GM12892 (cell line): ENCODE measurements around the gene KCTD13.
A peak's percentile ranks its signal among the peaks of the same experiment; 100 is the strongest.
"Not testable (repeated sequence)": the region's sequence is repeated elsewhere in the genome, so short reads cannot be mapped to it uniquely, and the experiment has no call there.

Experiments used
- DNase-seq: peaks from one replicate; pipeline ENCODE4 v3.0.0; 2011; ENCODE audit not compliant: insufficient read length
- FAIRE-seq: peaks from 2 replicates; lab custom pipeline; 2011; peaks lifted over from hg19 to GRCh38; lab: Jason Lieb, UNC
- POLR2A ChIP-seq: IDR thresholded peaks from 2 replicates; pipeline ENCODE4 v1.6.1; 2011; ENCODE audit warnings: low read depth, low read length, control low read depth
- POLR2AphosphoS5 ChIP-seq: IDR thresholded peaks from 2 replicates; pipeline ENCODE4 v1.6.1; 2011; ENCODE audit warnings: low read depth, low read length, control low read depth
- TAF1 ChIP-seq: IDR thresholded peaks from 2 replicates; pipeline ENCODE4 v1.6.1; 2011; ENCODE audit warnings: low read depth, mild to moderate bottlenecking, control low read depth, low read length, borderline replicate concordance

Gene KCTD13

DNA sequence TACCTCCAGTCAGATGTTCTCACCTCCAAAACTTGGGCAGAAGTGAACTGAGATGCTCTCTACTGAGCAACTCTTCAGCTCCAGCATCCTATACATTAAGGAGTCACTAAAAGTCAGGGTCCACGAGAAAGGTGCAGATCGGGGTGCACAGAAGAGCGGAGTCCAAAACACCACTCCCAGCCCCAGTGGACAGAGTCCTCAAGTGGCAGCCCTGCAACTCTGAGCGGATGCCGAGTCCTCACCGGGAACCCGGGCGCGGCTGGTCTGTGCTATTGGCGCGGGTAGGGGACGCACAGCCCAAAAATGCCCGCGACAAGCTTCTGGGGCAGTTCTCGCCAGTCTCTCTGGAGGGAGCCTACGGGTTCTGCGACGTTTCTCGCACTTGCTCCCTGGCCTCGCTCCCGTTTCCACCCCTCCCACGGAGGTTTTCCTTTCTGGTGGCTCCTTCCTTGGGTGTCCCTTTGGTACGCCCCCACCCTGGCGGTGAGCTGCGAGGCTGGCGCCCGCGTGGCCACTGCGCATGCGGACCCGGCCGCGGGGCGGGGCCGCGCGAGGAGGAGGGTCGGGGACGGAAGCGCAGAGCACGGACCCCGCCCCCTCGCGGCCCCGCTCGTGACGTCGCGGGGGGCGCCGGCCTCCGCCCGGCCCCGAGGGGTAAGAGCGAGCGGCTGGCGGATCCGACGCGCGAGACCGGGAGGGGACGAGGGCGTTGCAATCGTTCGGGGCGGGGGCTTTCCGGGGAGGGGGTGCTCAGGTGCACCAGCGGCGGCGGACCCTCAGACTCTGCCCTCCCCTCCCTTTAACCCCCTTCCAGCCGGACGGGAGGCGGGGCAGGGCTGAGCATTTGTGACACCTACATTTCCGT lies 35.7 kb upstream of the KCTD13 start, which contains the start of gene TMEM219:
Gene TMEM219 (plus strand): TSS at position 601 of the 865 bp plus-strand sequence. CDS start 1,065 bp downstream, outside the sequence.
- FAIRE-seq (peak; percentile 92), DNase-seq (peak; percentile 98)
- TF ChIP-seq POLR2A: peak; percentile 73; the same call in 1 of the 2 replicates
- peak; percentile 52; the same call in 1 of the 2 replicates for TF ChIP-seq POLR2AphosphoS5
- TF ChIP-seq TAF1: 0 out of 2 replicates have a peak, but pooled peaks have one; percentile 52

DNA sequence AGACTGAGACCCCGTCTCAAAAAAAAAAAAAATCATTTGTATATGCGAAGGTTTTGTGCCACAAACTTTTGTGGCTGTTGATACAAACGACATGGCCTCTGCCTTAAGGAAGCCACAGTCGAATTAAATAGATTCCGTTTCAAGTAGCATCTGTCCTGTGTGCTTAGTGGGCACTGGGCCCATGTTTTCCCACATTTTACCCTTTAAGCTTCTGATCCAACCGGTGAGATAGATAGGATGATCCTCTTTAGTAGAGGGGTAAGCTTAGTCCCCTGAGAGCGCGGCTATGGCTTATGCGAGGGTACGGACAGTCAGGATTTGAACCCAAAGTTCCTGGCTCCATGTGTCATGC lies 35.1 kb upstream of the KCTD13 start:
- TF ChIP-seq POLR2A (no peak), TAF1 (no peak), POLR2AphosphoS5 (no peak)
- no peak for FAIRE-seq
- DNase-seq: no peak

- not testable (repeated sequence) for DNase-seq, FAIRE-seq
Measured at GRCh38 chr16:29959821-29960220, 33.8 kb upstream of the KCTD13 start.

GRCh38 chr16:29959293-29959692 lies 33.3 kb upstream of the KCTD13 start:
- TF ChIP-seq POLR2AphosphoS5 (no peak), TAF1 (no peak), POLR2A (no peak)
- no peak for FAIRE-seq
- DNase-seq: no peak

DNA sequence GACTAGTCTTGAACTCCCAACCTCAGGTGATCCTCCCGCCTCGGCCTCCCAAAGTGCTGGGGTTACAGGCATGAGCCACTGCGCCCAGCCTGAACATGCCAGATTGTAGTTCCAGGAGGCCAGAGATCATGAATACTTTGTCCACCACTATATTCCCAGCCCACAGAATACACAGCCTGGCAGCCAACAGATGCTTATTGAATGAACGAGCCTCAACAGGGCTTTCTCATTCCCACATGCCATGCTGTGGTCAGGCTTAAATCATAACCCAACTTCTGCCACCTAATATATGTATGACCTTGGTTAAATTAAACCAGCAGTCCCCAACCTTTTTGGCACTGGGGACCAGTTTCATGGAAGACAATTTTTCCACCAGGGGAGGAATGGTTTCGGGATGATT lies 32.7 kb upstream of the KCTD13 start:
- TF ChIP-seq POLR2A (no peak), TAF1 (no peak), POLR2AphosphoS5 (no peak)
- no peak for DNase-seq
- no peak for FAIRE-seq

DNA sequence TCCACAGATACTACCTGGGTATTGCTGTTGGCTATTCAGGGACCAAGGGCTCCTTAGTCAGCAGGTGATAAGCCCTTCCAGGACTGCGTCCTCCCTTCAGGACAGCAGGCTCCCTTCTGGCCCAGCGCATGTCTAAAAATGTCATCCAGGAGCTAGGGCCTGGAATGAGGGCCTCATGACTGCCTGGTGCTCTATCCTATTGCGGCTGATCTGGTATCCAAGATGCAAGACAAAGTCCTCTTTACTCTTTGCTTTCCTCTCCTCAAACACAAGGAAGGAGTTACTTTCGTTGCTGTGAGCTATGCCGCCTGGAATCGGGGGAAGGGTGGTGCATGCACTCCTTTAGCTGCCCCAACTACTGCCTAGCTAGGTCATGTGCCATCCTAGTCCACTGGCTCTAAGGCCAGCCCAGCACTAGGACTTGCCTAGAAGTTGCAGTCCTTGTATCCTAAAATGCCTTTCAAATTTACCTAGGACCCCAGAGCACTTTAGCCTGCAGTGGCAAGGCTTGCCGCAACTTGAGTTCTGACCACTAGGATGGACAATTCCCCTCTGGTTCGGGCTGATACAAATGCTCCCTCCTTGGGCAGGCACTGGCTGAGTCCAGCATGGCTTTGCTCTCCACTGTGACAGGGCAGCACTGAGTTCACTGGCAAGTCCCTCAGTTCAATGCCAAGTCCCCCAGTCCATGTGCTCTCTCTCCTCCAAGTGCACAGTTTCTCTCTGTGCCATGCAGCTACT lies 25.8 kb upstream of the KCTD13 start:
- no peak for DNase-seq
- FAIRE-seq: no peak
- no peak for TF ChIP-seq TAF1
- no peak for TF ChIP-seq POLR2A
- no peak for TF ChIP-seq POLR2AphosphoS5

GRCh38 chr16:29950806-29951461 lies 24.9 kb upstream of the KCTD13 start:
- FAIRE-seq (no peak), DNase-seq (no peak)
- TF ChIP-seq TAF1 (no peak), POLR2AphosphoS5 (no peak), POLR2A (no peak)

- no peak for FAIRE-seq
- DNase-seq: no peak
- TF ChIP-seq POLR2A (no peak), TAF1 (no peak), POLR2AphosphoS5 (no peak)
Measured at GRCh38 chr16:29947897-29948296, 21.9 kb upstream of the KCTD13 start.

- FAIRE-seq (no peak), DNase-seq (no peak)
- TF ChIP-seq POLR2A: no peak
Measured at GRCh38 chr16:29943846-29944799, 18.1 kb upstream of the KCTD13 start.

DNA sequence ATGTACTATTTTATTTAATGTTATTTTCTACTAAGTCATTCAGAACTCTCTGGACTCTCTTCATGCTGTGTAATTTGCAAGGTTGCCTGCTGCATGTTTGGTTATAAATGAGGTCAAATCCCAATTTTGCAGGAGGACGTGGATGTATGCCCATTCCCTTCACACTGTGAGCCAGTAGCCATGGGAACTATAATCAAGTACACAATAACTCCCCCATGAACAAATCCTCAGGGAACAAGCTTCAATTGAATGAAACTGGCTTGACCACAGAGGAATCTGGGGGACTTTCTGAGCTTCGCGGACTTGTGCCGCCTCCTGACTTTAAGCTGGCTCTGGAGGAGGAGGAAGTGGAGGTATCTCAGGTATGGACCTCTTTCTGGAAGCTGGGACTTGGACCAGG lies 14.6 kb upstream of the KCTD13 start:
- DNase-seq (no peak), FAIRE-seq (no peak)

DNA sequence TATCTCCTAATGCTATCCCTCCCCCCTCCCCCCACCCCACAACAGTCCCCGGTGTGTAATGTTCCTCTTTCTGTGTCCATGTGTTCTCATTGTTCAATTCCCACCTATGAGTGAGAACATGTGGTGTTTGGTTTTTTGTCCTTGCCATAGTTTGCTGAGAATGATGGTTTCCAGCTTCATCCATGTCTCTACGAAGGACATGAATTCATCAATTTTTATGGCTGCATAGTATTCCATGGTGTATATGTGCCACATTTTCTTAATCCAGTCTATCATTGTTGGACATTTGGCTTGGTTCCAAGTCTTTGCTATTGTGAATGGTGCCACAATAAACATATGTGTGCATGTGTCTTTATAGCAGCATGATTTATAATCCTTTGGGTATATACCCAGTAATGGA lies 5.7 kb upstream of the KCTD13 start:
- FAIRE-seq, DNase-seq: not testable (repeated sequence)

More for the DNA sequence above, 14.6 kb upstream of the KCTD13 start:
- TF ChIP-seq POLR2A (no peak), POLR2AphosphoS5 (no peak), TAF1 (no peak)
